IMR-90 (cell line): Measurements from ENCODE around the gene NLRP14. TPM values are rescaled to one million over a fixed set of nuclear protein-coding genes. Genes with fewer than 3 reads are reported as not detected.

Experiments used
- ATAC-seq: fragments of 200-7000 bp; cut with Tn5 transposase; 2 replicates; pipeline ENCODE4 v1.9.1; 2020; ENCODE audit warnings: low read depth, mild to moderate bottlenecking, moderate library complexity
- BruUV-seq: library from RNA; stranded (reverse); fragments of 400-500 nt; replicated peaks from 2 replicates; lab custom pipeline; 2021; lab: Mats Ljungman, UMichigan
- CTCF ChIA-PET: fragments of 300-600 bp; formaldehyde crosslinking; extraction: SDS; loops from one replicate; lab custom pipeline; 2021; ENCODE audit warnings: antibody characterized with exemption; lab: Yijun Ruan, JAX
- POLR2A ChIA-PET: fragments of 300-600 bp; sonication (Branson Sonifier 250); formaldehyde crosslinking; loops from one replicate; lab custom pipeline; 2022; ENCODE audit warnings: antibody characterized with exemption; ENCODE audit not compliant: unreplicated experiment; lab: Charles Lee
- DNase-seq: peaks from one replicate; pipeline ENCODE4 v3.0.0; 2013
- H2AFZ ChIP-seq: replicated peaks from 2 replicates; pipeline ENCODE3; 2013; ENCODE audit warnings: low read length, mild to moderate bottlenecking; ENCODE audit not compliant: poor library complexity
- H2AK5ac ChIP-seq: 2 replicates; pipeline ENCODE4 v1.6.1; 2013; ENCODE audit warnings: low read depth, low read length, inconsistent platforms
- H2AK9ac ChIP-seq: replicated peaks from 2 replicates; pipeline ENCODE3; 2013; ENCODE audit warnings: mild to moderate bottlenecking, low read depth, low read length, moderate library complexity; ENCODE audit not compliant: poor library complexity
- H2BK120ac ChIP-seq: 2 replicates; pipeline ENCODE4 v1.6.1; 2013; ENCODE audit warnings: low read depth, low read length, inconsistent platforms
- H2BK15ac ChIP-seq: 3 replicates; pipeline ENCODE4 v1.6.1; 2013; ENCODE audit warnings: low read depth, low read length, inconsistent platforms
- H2BK20ac ChIP-seq: 2 replicates; pipeline ENCODE4 v1.6.1; 2013; ENCODE audit warnings: low read depth, mild to moderate bottlenecking, inconsistent platforms, low read length, moderate library complexity
- H2BK5ac ChIP-seq: 2 replicates; pipeline ENCODE4 v1.6.1; 2013; ENCODE audit warnings: mild to moderate bottlenecking, low read depth, low read length, inconsistent platforms; ENCODE audit not compliant: poor library complexity, severe bottlenecking
- H3K14ac ChIP-seq: replicated peaks from 2 replicates; pipeline ENCODE4 v1.6.1; 2013; ENCODE audit warnings: low read depth, low read length, inconsistent platforms
- H3K18ac ChIP-seq: 2 replicates; pipeline ENCODE4 v1.6.1; 2013; ENCODE audit warnings: low read depth, low read length, control low read depth
- H3K23ac ChIP-seq: 2 replicates; pipeline ENCODE4 v1.6.1; 2013; ENCODE audit warnings: low read depth, low read length, inconsistent platforms
- H3K27ac ChIP-seq: 2 replicates; pipeline ENCODE4 v1.5.1; 2013; ENCODE audit warnings: mild to moderate bottlenecking, control low read depth, low read length; ENCODE audit not compliant: insufficient read depth
- H3K27me3 ChIP-seq: 2 replicates; pipeline ENCODE4 v1.6.1; 2013; ENCODE audit warnings: low read length; ENCODE audit not compliant: control insufficient read depth, insufficient read depth
- H3K36me3 ChIP-seq: 2 replicates; pipeline ENCODE4 v1.6.1; 2013; ENCODE audit warnings: low read length, mixed read lengths; ENCODE audit not compliant: control insufficient read depth, insufficient read depth
- H3K4ac ChIP-seq: 2 replicates; pipeline ENCODE4 v1.6.1; 2013; ENCODE audit warnings: low read depth, low read length, inconsistent platforms
- H3K4me1 ChIP-seq: 2 replicates; pipeline ENCODE4 v1.6.1; 2013; ENCODE audit warnings: low read length, mixed read lengths; ENCODE audit not compliant: control insufficient read depth, insufficient read depth
- H3K4me2 ChIP-seq: 2 replicates; pipeline ENCODE4 v1.6.1; 2013; ENCODE audit warnings: low read depth, mild to moderate bottlenecking, control low read depth, low read length, moderate library complexity
- H3K4me3 ChIP-seq: 2 replicates; pipeline ENCODE4 v1.5.1; 2013; ENCODE audit warnings: low read depth, mild to moderate bottlenecking, control low read depth, low read length, moderate library complexity; ENCODE audit not compliant: insufficient read depth
- H3K56ac ChIP-seq: 2 replicates; pipeline ENCODE4 v1.6.1; 2013; ENCODE audit warnings: low read length, inconsistent platforms; ENCODE audit not compliant: insufficient read depth; ENCODE audit errors: extremely low read depth
- H3K79me1 ChIP-seq, 2 experiments: 2 replicates each; pipeline ENCODE4 v1.6.1; 2013; ENCODE audit warnings: low read length in 2 of 2, inconsistent platforms in 1 of 2, low read depth in 1 of 2
- H3K9ac ChIP-seq: 2 replicates; pipeline ENCODE4 v1.6.1; 2013; ENCODE audit warnings: low read depth, low read length, control low read depth
- H3K9me1 ChIP-seq: 2 replicates; pipeline ENCODE4 v1.6.1; 2013; ENCODE audit warnings: low read length, inconsistent platforms; ENCODE audit not compliant: insufficient read depth
- H3K9me3 ChIP-seq: 2 replicates; pipeline ENCODE4 v1.6.1; 2013; ENCODE audit warnings: low read length; ENCODE audit not compliant: control insufficient read depth, insufficient read depth
- H4K20me1 ChIP-seq: 2 replicates; pipeline ENCODE4 v1.6.1; 2013; ENCODE audit warnings: low read length, inconsistent platforms; ENCODE audit not compliant: insufficient read depth
- H4K5ac ChIP-seq: 2 replicates; pipeline ENCODE4 v1.6.1; 2013; ENCODE audit warnings: mild to moderate bottlenecking, low read depth, low read length, control low read depth
- H4K8ac ChIP-seq, 2 experiments: 2 replicates each; pipeline ENCODE4 v1.6.1; 2013; ENCODE audit warnings: low read depth in 2 of 2, low read length in 2 of 2, control low read depth in 1 of 2, inconsistent platforms in 1 of 2
- H4K91ac ChIP-seq: 2 replicates; pipeline ENCODE4 v1.6.1; 2013; ENCODE audit warnings: low read depth, low read length, inconsistent platforms; ENCODE audit not compliant: insufficient read depth
- BHLHE40 ChIP-seq: fragments of 150-350 bp; IDR thresholded peaks from 2 replicates; pipeline ENCODE4 v1.6.1; 2016; ENCODE audit warnings: mild to moderate bottlenecking, low read depth, low read length
- CEBPB ChIP-seq: IDR thresholded peaks from 2 replicates; pipeline ENCODE4 v1.6.1; 2012; ENCODE audit warnings: low read depth, low read length, improper control_type of control experiment
- CHD1 ChIP-seq: IDR thresholded peaks from 2 replicates; pipeline ENCODE4 v1.6.1; 2012; ENCODE audit warnings: low read depth, low read length, improper control_type of control experiment
- CTCF ChIP-seq: conservative IDR thresholded peaks from 2 replicates; pipeline ENCODE4 v1.5.1; 2012; ENCODE audit warnings: mild to moderate bottlenecking, low read depth, low read length, improper control_type of control experiment
- MAZ ChIP-seq: IDR thresholded peaks from 2 replicates; pipeline ENCODE4 v1.6.1; 2012; ENCODE audit warnings: low read depth, mild to moderate bottlenecking, low read length, improper control_type of control experiment, moderate library complexity, borderline replicate concordance
- NFE2L2 ChIP-seq: fragments of 150-350 bp; IDR thresholded peaks from 2 replicates; pipeline ENCODE4 v1.6.1; 2016; ENCODE audit warnings: low read depth, mild to moderate bottlenecking, low read length
- POLR2A ChIP-seq: IDR thresholded peaks from 2 replicates; pipeline ENCODE4 v1.6.1; 2012; ENCODE audit warnings: mild to moderate bottlenecking, low read depth, low read length
- RAD21 ChIP-seq: IDR thresholded peaks from 2 replicates; pipeline ENCODE4 v1.6.1; 2012; ENCODE audit warnings: low read length, improper control_type of control experiment
- RCOR1 ChIP-seq: IDR thresholded peaks from 2 replicates; pipeline ENCODE4 v1.6.1; 2012; ENCODE audit warnings: mild to moderate bottlenecking, low read length, improper control_type of control experiment; ENCODE audit not compliant: insufficient replicate concordance
- SMC3 ChIP-seq: fragments of 150-350 bp; IDR thresholded peaks from 2 replicates; pipeline ENCODE4 v1.6.1; 2016; ENCODE audit warnings: low read depth, mild to moderate bottlenecking, antibody characterized with exemption, low read length, moderate library complexity
- WGBS, 2 experiments: methylation state at CpG; one replicate each; pipeline versions ENCODE4 v1.1.5 to v1.1.7; 2013; ENCODE audit warnings: missing lambda C conversion rate in 2 of 2; ENCODE audit not compliant: insufficient read length in 1 of 2; ENCODE audit errors: extremely low coverage in 2 of 2; 5-methylcytosine and 5-hydroxymethylcytosine counted together
- dilution Hi-C: fragments of 300-500 bp; cut with HindIII; formaldehyde crosslinking; loops from one replicate; pipeline ENCODE4 v1.14.3; 2018; ENCODE audit warnings: low sequenced_read_pairs; ENCODE audit not compliant: unreplicated experiment
- in situ Hi-C: fragments of 300-500 bp; cut with MboI; formaldehyde crosslinking; loops from 3 replicates; pipeline ENCODE4 v1.14.3; 2019; ENCODE audit warnings: low sequenced_read_pairs, inconsistent platforms, mixed read lengths
- intact Hi-C: fragments of 100-400 bp; cut with micrococcal nuclease; formaldehyde crosslinking; loops from 2 replicates; pipeline ENCODE4 v1.10.0; 2022
- polyA plus RNA-seq, 3 experiments: library from polyadenylated mRNA; depleted of rRNA; stranded (reverse); fragments of >200 nt; gene quantifications; 2 replicates each; pipeline ENCODE4 v1.2.3, GENCODE V29; 2012; ENCODE audit warnings: low replicate concordance in 1 of 3
- total RNA-seq: library from RNA; depleted of rRNA; stranded (reverse); fragments of >200 nt; gene quantifications from 2 replicates; pipeline ENCODE4 v1.2.3, GENCODE V29; 2012

NLRP14 gene
- total and polyA plus RNA-seq, 2 of the 4 experiments (the other 2 are of a cell fraction) = under 0.01 TPM; not detected in 1

- Histone ChIP-seq H3K4ac (no peak overlapping the region), H2BK5ac (no peak overlapping the region), H3K14ac (no peak overlapping the region), H4K8ac (no peak overlapping the region), H3K9me3 (no peaks in the 10 kb centered on the region), H3K27ac (no peak overlapping the region), H3K79me1 (no peaks in the 10 kb centered on the region), H3K4me1 (no peaks in the 10 kb centered on the region), H2AFZ (no peak overlapping the region), H3K4me3 (no peak overlapping the region), H3K36me3 (no peaks in the 10 kb centered on the region), H2BK20ac (no peak overlapping the region), H2AK5ac (no peak overlapping the region), H3K4me2 (no peak overlapping the region), H4K20me1 (no peaks in the 10 kb centered on the region), H3K56ac (no peak overlapping the region), H2BK120ac (no peak overlapping the region), H3K23ac (no peak overlapping the region), H2AK9ac (no peak overlapping the region), H4K91ac (no peak overlapping the region), H3K18ac (no peak overlapping the region), H3K27me3 (peaks cover 5% of the 10 kb centered on the region), H4K5ac (no peak overlapping the region), H3K9me1 (no peaks in the 10 kb centered on the region), H2BK15ac (no peak overlapping the region), H3K9ac (no peak overlapping the region)
- ChIA-PET POLR2A (no interaction called here), CTCF (no interaction called here)
- WGBS, 2 experiments = 63% methylated on average over 3 of the region's 16 CpGs; no CpG with 5 or more reads in 1 of the 2 experiments
- ATAC-seq = no peak
- no TSS peak for BruUV-seq
- no peak for TF ChIP-seq CHD1
- no peak for TF ChIP-seq MAZ
- no peak for TF ChIP-seq RCOR1
- no peak for TF ChIP-seq RAD21
- no peak for TF ChIP-seq CEBPB
- TF ChIP-seq BHLHE40 = no peak
- TF ChIP-seq SMC3 = no peak
- TF ChIP-seq NFE2L2 = no peak
- TF ChIP-seq CTCF = no peak
- no peak for TF ChIP-seq POLR2A
- no peak for DNase-seq
- intact Hi-C loops = no loop called here
- dilution Hi-C loops = no loop called here
- in situ Hi-C loops = no loop called here
Measured at GRCh38 chr11:7030836-7031235, 10.6 kb downstream of the NLRP14 start.
